RWPE1 (cell line): Measurements from ENCODE around the gene ARFGEF2.
A peak's percentile ranks its signal among the peaks of the same experiment; 100 is the strongest.

Experiments used
- CTCF ChIA-PET: fragments of 350-600 bp; sonication (Branson Sonifier 250); formaldehyde crosslinking; extraction: SDS; loops from one replicate; lab custom pipeline; 2021; lab: Yijun Ruan, JAX
- POLR2A ChIA-PET: fragments of 400-600 bp; formaldehyde crosslinking; extraction: SDS; loops from one replicate; lab custom pipeline; 2020; ENCODE audit warnings: antibody characterized with exemption; ENCODE audit not compliant: low non-redundant PET; lab: Yijun Ruan, JAX
- DNase-seq: peaks from one replicate; pipeline ENCODE4 v3.0.0; 2012; ENCODE audit warnings: low spot score
- H3K27ac ChIP-seq: fragments of 450-650 bp; 2 replicates; pipeline ENCODE4 v1.5.1; 2017
- TF ChIP-seq, protein P1 (sequence below): fragments of 450-650 bp; conservative IDR thresholded peaks from 2 replicates; pipeline ENCODE4 v1.5.1; 2017; ENCODE audit warnings: low read depth, mild to moderate bottlenecking

ARFGEF2 gene

GRCh38 chr20:48921168-48921882, at the start of gene ARFGEF2:
Gene ARFGEF2 (plus strand): TSS chr20:48921711. CDS start chr20:48921890, 179 bp downstream.
- CTCF ChIA-PET = interaction anchor here (0.6 to 1.3 kb wide), 6 partner anchors 8 to 1257 kb away, joined by 3 to 5 read pairs (median 3); no protein-coding TSS in a partner anchor

DNA sequence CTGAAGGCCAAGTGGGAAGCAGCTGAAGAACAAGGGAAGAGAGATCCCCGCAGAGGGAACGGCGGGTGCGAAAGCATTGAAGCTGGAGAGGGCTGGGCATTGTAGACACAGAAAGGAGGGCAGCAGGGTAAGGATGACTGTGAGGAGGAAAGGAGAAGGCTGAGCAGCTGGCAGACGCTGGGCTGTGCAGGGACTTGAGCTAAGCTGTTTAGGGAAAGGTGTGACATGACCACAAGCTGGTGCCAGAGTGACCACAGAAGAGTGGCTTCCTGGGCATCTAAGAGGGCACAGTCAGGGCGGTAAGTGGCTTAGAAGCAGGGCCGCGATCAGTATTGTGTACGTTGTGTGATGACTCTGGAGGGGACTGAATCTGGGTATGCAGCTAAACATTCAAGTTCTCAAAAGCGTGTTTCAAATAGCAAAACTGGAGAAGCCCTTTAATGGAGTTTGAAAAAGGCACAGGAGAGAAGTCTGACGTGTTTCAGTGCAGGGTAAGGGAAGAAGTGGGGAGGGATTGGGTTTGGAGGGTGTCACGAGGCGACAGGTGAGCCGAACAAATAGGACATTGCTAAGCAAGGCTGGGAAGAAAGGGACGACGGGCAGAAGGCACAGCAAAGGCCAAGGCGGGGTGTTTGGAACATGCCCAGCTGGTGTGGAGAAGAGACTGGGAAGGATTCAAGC, 46.1 kb upstream of the ARFGEF2 start:
- DNase-seq = no peak
- H3K27ac ChIP-seq = no peak overlapping the region
- TF ChIP-seq, protein P1, sequence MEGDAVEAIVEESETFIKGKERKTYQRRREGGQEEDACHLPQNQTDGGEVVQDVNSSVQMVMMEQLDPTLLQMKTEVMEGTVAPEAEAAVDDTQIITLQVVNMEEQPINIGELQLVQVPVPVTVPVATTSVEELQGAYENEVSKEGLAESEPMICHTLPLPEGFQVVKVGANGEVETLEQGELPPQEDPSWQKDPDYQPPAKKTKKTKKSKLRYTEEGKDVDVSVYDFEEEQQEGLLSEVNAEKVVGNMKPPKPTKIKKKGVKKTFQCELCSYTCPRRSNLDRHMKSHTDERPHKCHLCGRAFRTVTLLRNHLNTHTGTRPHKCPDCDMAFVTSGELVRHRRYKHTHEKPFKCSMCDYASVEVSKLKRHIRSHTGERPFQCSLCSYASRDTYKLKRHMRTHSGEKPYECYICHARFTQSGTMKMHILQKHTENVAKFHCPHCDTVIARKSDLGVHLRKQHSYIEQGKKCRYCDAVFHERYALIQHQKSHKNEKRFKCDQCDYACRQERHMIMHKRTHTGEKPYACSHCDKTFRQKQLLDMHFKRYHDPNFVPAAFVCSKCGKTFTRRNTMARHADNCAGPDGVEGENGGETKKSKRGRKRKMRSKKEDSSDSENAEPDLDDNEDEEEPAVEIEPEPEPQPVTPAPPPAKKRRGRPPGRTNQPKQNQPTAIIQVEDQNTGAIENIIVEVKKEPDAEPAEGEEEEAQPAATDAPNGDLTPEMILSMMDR = no peak
- CTCF ChIA-PET = interaction anchor here (0.5 to 1.1 kb wide), 6 partner anchors 9 to 762 kb away, joined by 3 to 10 read pairs (median 4); no protein-coding TSS in a partner anchor
- POLR2A ChIA-PET = no interaction called here

More at GRCh38 chr20:48921168-48921882, at the start of gene ARFGEF2:
- TF ChIP-seq, protein P1 = no peak
- DNase-seq = peak; percentile 99
- POLR2A ChIA-PET = interaction anchor here (0.5 kb wide), 1 partner anchor 81 kb away, joined by 3 read pairs; no protein-coding TSS in a partner anchor
- peak within 1 kb of the TSS; percentile 86 for H3K27ac ChIP-seq

GRCh38 chr20:48875914-48876240, 45.6 kb upstream of the ARFGEF2 start:
- CTCF ChIA-PET = no interaction called here
- POLR2A ChIA-PET = no interaction called here
- no peak overlapping the region for H3K27ac ChIP-seq
- DNase-seq = peak; percentile 89
- TF ChIP-seq, protein P1 = no peak

- H3K27ac ChIP-seq = no peak overlapping the region
- TF ChIP-seq, protein P1 = no peak
- ChIA-PET CTCF (interaction anchor here (0.6 to 1.7 kb wide), 6 partner anchors 17 to 1092 kb away, joined by 3 to 6 read pairs (median 4); no protein-coding TSS in a partner anchor), POLR2A (no interaction called here)
- no peak for DNase-seq
Measured at GRCh38 chr20:48877304-48877703, 44.2 kb upstream of the ARFGEF2 start.

DNA sequence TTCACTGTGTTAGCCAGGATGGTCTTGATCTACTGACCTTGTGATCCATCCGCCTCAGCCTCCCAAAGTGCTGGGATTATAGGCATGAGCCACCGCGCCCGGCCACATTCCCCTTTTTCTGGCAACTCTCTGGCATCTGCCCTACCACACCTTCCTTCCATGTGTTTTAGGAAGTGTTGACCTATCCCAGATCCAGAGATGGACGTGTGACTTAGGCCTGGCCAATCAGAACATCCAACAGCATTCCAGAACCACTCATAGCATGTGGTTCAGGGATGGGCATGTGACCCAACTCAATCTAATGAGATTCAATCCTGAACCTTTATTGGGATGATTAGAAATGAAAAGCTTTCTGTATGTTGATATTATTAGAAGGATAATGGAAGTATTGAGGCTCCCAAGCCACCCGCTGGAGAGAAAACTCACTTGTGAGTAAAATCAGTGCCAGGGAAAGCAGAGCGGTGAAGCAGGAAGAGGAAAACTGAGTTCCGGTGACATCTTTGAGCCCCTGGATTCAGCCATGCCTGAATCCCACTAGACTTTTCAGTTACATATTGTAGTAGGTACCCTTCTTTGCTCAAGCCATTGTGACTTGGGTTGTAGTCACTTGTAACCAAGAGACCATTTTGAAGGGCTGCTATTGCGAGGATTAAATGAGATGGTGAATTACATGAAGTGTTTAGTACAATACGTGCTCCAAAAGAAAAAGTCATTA, 42.8 kb upstream of the ARFGEF2 start:
- CTCF ChIA-PET = no interaction called here

More for the DNA sequence above, 42.8 kb upstream of the ARFGEF2 start:
- no peak for DNase-seq
- POLR2A ChIA-PET = no interaction called here
- no peak overlapping the region for H3K27ac ChIP-seq
- TF ChIP-seq, protein P1 = no peak
